Measurements from ENCODE around the gene PRR7. TPM values are rescaled to one million over a fixed set of nuclear protein-coding genes. Genes with fewer than 3 reads are reported as not detected.

The PRR7 gene
- polyA plus RNA-seq, 6 donors from 2014 or later, result 16.2 to 39.5 (median 25.7) TPM

DNA sequence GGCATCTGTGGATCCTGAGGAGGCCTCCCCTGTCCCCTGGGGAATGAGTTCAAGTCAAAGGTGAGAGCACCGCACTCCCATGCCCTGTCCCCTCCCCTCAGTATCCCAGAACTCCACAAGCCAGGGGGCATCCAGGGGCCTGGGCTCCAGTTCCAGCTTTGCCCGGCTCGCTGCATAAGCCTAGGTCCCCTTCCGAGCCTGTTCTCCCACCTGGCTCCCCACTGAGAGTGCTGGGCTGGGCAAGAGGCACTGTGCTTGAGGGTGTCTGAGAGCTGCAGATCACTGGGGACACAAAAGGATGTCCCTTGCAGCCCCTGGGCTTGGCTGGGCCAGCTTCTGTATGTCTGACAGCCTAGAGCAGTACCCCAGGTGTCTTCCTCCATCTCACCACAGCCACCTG is 58.5 kb downstream of the PRR7 start:
- Mint-ChIP-seq H3K36me3 (peaks cover 15 to 16% of the 10 kb centered on the region in 2 donors), H3K27me3 (no peaks in the 10 kb centered on the region), H3K4me1 (peaks cover 54 to 75% (median 74%) of the 10 kb centered on the region in 3 donors), H3K4me3 (no peak overlapping the region), H3K9me3 (peaks cover 0 to 1% (median 0%) of the 10 kb centered on the region in 7 donors), H3K27ac (peak overlapping the region in 2 of 6 donors; percentile 35 to 84)
- DNase-seq (no peak), ATAC-seq (ENCODE audit: low read depth in 2 of 2) (no peak)

Other genes starting within 250 kb of the PRR7 start
- gene RAB24, start 143.1 kb upstream of the PRR7 start, polyA plus RNA-seq (ENCODE audit: low read depth in 6 of 6), result 10 to 100 TPM; 33.0 to 79.5 (median 47.3) TPM
- 100 to 1,000 TPM; 162 to 227 (median 176) TPM for gene PRELID1, start 143.0 kb upstream of the PRR7 start, polyA plus RNA-seq (ENCODE audit: low read depth in 6 of 6)
- 1 to 10 TPM in 4 of 6 donors, under 1 TPM in 2; 0.52 to 2.3 (median 1.4) TPM for gene MXD3, start 134.9 kb upstream of the PRR7 start, polyA plus RNA-seq (ENCODE audit: low read depth in 6 of 6)
- gene LMAN2, start 95.1 kb upstream of the PRR7 start, polyA plus RNA-seq (ENCODE audit: low read depth in 6 of 6), result 100 to 1,000 TPM; 182 to 243 (median 191) TPM
- 10 to 100 TPM; 16.6 to 41.1 (median 23.2) TPM for gene RGS14, start 88.9 kb upstream of the PRR7 start, polyA plus RNA-seq (ENCODE audit: low read depth in 6 of 6)
- gene SLC34A1, start 62.4 kb upstream of the PRR7 start, polyA plus RNA-seq (ENCODE audit: low read depth in 6 of 6), result not detected
- not detected for gene PFN3, start 46.2 kb upstream of the PRR7 start, polyA plus RNA-seq (ENCODE audit: low read depth in 6 of 6)
- 1 to 10 TPM in 1 of 6 donors, under 1 TPM in 2, not detected in 3; 0.56 to 1.4 (median 0.57) TPM for gene F12, start 37.2 kb upstream of the PRR7 start, polyA plus RNA-seq (ENCODE audit: low read depth in 6 of 6)
- gene GRK6, start 20.1 kb upstream of the PRR7 start, polyA plus RNA-seq (ENCODE audit: low read depth in 6 of 6), result 100 to 1,000 TPM in 2 of 6 donors, 10 to 100 TPM in 4; 66.5 to 178 (median 98.1) TPM
- gene DBN1, start 26.8 kb downstream of the PRR7 start, polyA plus RNA-seq (ENCODE audit: low read depth in 6 of 6), result 1 to 10 TPM in 1 of 6 donors, under 1 TPM in 3, not detected in 2; 0.31 to 1.9 (median 0.65) TPM
- gene PDLIM7, start 50.8 kb downstream of the PRR7 start, polyA plus RNA-seq (ENCODE audit: low read depth in 6 of 6), result 1 to 10 TPM; 1.5 to 6.0 (median 3.9) TPM
- 10 to 100 TPM; 12.7 to 47.7 (median 38.1) TPM for gene DOK3, start 63.0 kb downstream of the PRR7 start, polyA plus RNA-seq (ENCODE audit: low read depth in 6 of 6)
- gene DDX41, start 70.1 kb downstream of the PRR7 start, polyA plus RNA-seq (ENCODE audit: low read depth in 6 of 6), result 10 to 100 TPM; 25.8 to 72.8 (median 43.0) TPM
- 1 to 10 TPM; 2.9 to 6.8 (median 4.6) TPM for gene FAM193B, start 107.7 kb downstream of the PRR7 start, polyA plus RNA-seq (ENCODE audit: low read depth in 6 of 6)
- gene TMED9, start 145.4 kb downstream of the PRR7 start, polyA plus RNA-seq (ENCODE audit: low read depth in 6 of 6), result 100 to 1,000 TPM in 3 of 6 donors, 10 to 100 TPM in 3; 86.8 to 108 (median 99.4) TPM
- 10 to 100 TPM; 22.7 to 29.6 (median 27.5) TPM for gene B4GALT7, start 153.3 kb downstream of the PRR7 start, polyA plus RNA-seq (ENCODE audit: low read depth in 6 of 6)